ENCODE measurements around the gene CYGB.

Gene CYGB

GRCh38 chr17:76584427-76585032 is 47.0 kb upstream of the CYGB start:
- DNase-seq (ENCODE audit: low read depth), result no peak

GRCh38 chr17:76582660-76583059 is 45.2 kb upstream of the CYGB start:
- H3K4me3 ChIP-seq (ENCODE audit: low read depth, low read length), result no peak overlapping the region
- TF ChIP-seq POLR2A (IDR thresholded peaks at IDR 0.05; ENCODE audit: extremely low read depth, insufficient read length) (no peak), MYC (IDR thresholded peaks at IDR 0.05; ENCODE audit: low read depth, low read length) (no peak), CTCF (IDR thresholded peaks at IDR 0.05; ENCODE audit: low read depth, low read length) (no peak), MAX (IDR thresholded peaks at IDR 0.05; ENCODE audit: low read depth, low read length) (no peak)
- DNase-seq (ENCODE audit: low read depth), result no peak

More at GRCh38 chr17:76584427-76585032, 47.0 kb upstream of the CYGB start:
- TF ChIP-seq MYC (IDR thresholded peaks at IDR 0.05; ENCODE audit: low read depth, low read length), result no peak
- TF ChIP-seq CTCF (IDR thresholded peaks at IDR 0.05; ENCODE audit: low read depth, low read length), result no peak
- no peak for TF ChIP-seq MAX (IDR thresholded peaks at IDR 0.05; ENCODE audit: low read depth, low read length)
- no peak for TF ChIP-seq POLR2A (IDR thresholded peaks at IDR 0.05; ENCODE audit: extremely low read depth, insufficient read length)
- H3K4me3 ChIP-seq (ENCODE audit: low read depth, low read length), result no peak overlapping the region

- no peak for TF ChIP-seq MAX (IDR thresholded peaks at IDR 0.05; ENCODE audit: low read depth, low read length)
- TF ChIP-seq POLR2A (IDR thresholded peaks at IDR 0.05; ENCODE audit: extremely low read depth, insufficient read length), result no peak
- TF ChIP-seq CTCF (IDR thresholded peaks at IDR 0.05; ENCODE audit: low read depth, low read length), result no peak
- no peak for TF ChIP-seq MYC (IDR thresholded peaks at IDR 0.05; ENCODE audit: low read depth, low read length)
- H3K4me3 ChIP-seq (ENCODE audit: low read depth, low read length), result no peak overlapping the region
- DNase-seq (ENCODE audit: low read depth), result no peak
These were observed 44.0 kb upstream of the CYGB start for GRCh38 chr17:76581515-76581914.

GRCh38 chr17:76579281-76579680 is 41.8 kb upstream of the CYGB start:
- TF ChIP-seq MYC (IDR thresholded peaks at IDR 0.05; ENCODE audit: low read depth, low read length), result no peak
- TF ChIP-seq POLR2A (IDR thresholded peaks at IDR 0.05; ENCODE audit: extremely low read depth, insufficient read length), result no peak
- no peak for TF ChIP-seq CTCF (IDR thresholded peaks at IDR 0.05; ENCODE audit: low read depth, low read length)
- no peak for TF ChIP-seq MAX (IDR thresholded peaks at IDR 0.05; ENCODE audit: low read depth, low read length)
- no peak overlapping the region for H3K4me3 ChIP-seq (ENCODE audit: low read depth, low read length)

GRCh38 chr17:76578376-76578775 is 40.9 kb upstream of the CYGB start:
- H3K4me3 ChIP-seq (ENCODE audit: low read depth, low read length), result no peak overlapping the region
- TF ChIP-seq MYC (IDR thresholded peaks at IDR 0.05; ENCODE audit: low read depth, low read length), result no peak
- TF ChIP-seq MAX (IDR thresholded peaks at IDR 0.05; ENCODE audit: low read depth, low read length), result no peak
- TF ChIP-seq CTCF (IDR thresholded peaks at IDR 0.05; ENCODE audit: low read depth, low read length), result no peak
- TF ChIP-seq POLR2A (IDR thresholded peaks at IDR 0.05; ENCODE audit: extremely low read depth, insufficient read length), result no peak
- no peak for DNase-seq (ENCODE audit: low read depth)

More at GRCh38 chr17:76579281-76579680, 41.8 kb upstream of the CYGB start:
- peak; percentile 45 for DNase-seq (ENCODE audit: low read depth)
